IMR-90 (cell line): ENCODE results near the gene NFIA. TPM values are rescaled to one million over a fixed set of nuclear protein-coding genes. Genes with fewer than 3 reads are reported as not detected.

Experiments
- ATAC-seq: fragments of 200-7000 bp; cut with Tn5 transposase; 2 replicates; pipeline ENCODE4 v1.9.1; 2020; ENCODE audit warnings: low read depth, mild to moderate bottlenecking, moderate library complexity
- BruUV-seq: library from RNA; stranded (reverse); fragments of 400-500 nt; replicated peaks from 2 replicates; lab custom pipeline; 2021; lab: Mats Ljungman, UMichigan
- CTCF ChIA-PET: fragments of 300-600 bp; formaldehyde crosslinking; extraction: SDS; loops from one replicate; lab custom pipeline; 2021; ENCODE audit warnings: antibody characterized with exemption; lab: Yijun Ruan, JAX
- POLR2A ChIA-PET: fragments of 300-600 bp; sonication (Branson Sonifier 250); formaldehyde crosslinking; loops from one replicate; lab custom pipeline; 2022; ENCODE audit warnings: antibody characterized with exemption; ENCODE audit not compliant: unreplicated experiment; lab: Charles Lee
- DNase-seq: peaks from one replicate; pipeline ENCODE4 v3.0.0; 2013
- H2AFZ ChIP-seq: replicated peaks from 2 replicates; pipeline ENCODE3; 2013; ENCODE audit warnings: low read length, mild to moderate bottlenecking; ENCODE audit not compliant: poor library complexity
- H2AK5ac ChIP-seq: 2 replicates; pipeline ENCODE4 v1.6.1; 2013; ENCODE audit warnings: low read depth, low read length, inconsistent platforms
- H2AK9ac ChIP-seq: replicated peaks from 2 replicates; pipeline ENCODE3; 2013; ENCODE audit warnings: mild to moderate bottlenecking, low read depth, low read length, moderate library complexity; ENCODE audit not compliant: poor library complexity
- H2BK120ac ChIP-seq: 2 replicates; pipeline ENCODE4 v1.6.1; 2013; ENCODE audit warnings: low read depth, low read length, inconsistent platforms
- H2BK15ac ChIP-seq: 3 replicates; pipeline ENCODE4 v1.6.1; 2013; ENCODE audit warnings: low read depth, low read length, inconsistent platforms
- H2BK20ac ChIP-seq: 2 replicates; pipeline ENCODE4 v1.6.1; 2013; ENCODE audit warnings: low read depth, mild to moderate bottlenecking, inconsistent platforms, low read length, moderate library complexity
- H2BK5ac ChIP-seq: 2 replicates; pipeline ENCODE4 v1.6.1; 2013; ENCODE audit warnings: mild to moderate bottlenecking, low read depth, low read length, inconsistent platforms; ENCODE audit not compliant: poor library complexity, severe bottlenecking
- H3K14ac ChIP-seq: replicated peaks from 2 replicates; pipeline ENCODE4 v1.6.1; 2013; ENCODE audit warnings: low read depth, low read length, inconsistent platforms
- H3K18ac ChIP-seq: 2 replicates; pipeline ENCODE4 v1.6.1; 2013; ENCODE audit warnings: low read depth, low read length, control low read depth
- H3K23ac ChIP-seq: 2 replicates; pipeline ENCODE4 v1.6.1; 2013; ENCODE audit warnings: low read depth, low read length, inconsistent platforms
- H3K27ac ChIP-seq: 2 replicates; pipeline ENCODE4 v1.5.1; 2013; ENCODE audit warnings: mild to moderate bottlenecking, control low read depth, low read length; ENCODE audit not compliant: insufficient read depth
- H3K27me3 ChIP-seq: 2 replicates; pipeline ENCODE4 v1.6.1; 2013; ENCODE audit warnings: low read length; ENCODE audit not compliant: control insufficient read depth, insufficient read depth
- H3K36me3 ChIP-seq: 2 replicates; pipeline ENCODE4 v1.6.1; 2013; ENCODE audit warnings: low read length, mixed read lengths; ENCODE audit not compliant: control insufficient read depth, insufficient read depth
- H3K4ac ChIP-seq: 2 replicates; pipeline ENCODE4 v1.6.1; 2013; ENCODE audit warnings: low read depth, low read length, inconsistent platforms
- H3K4me1 ChIP-seq: 2 replicates; pipeline ENCODE4 v1.6.1; 2013; ENCODE audit warnings: low read length, mixed read lengths; ENCODE audit not compliant: control insufficient read depth, insufficient read depth
- H3K4me2 ChIP-seq: 2 replicates; pipeline ENCODE4 v1.6.1; 2013; ENCODE audit warnings: low read depth, mild to moderate bottlenecking, control low read depth, low read length, moderate library complexity
- H3K4me3 ChIP-seq: 2 replicates; pipeline ENCODE4 v1.5.1; 2013; ENCODE audit warnings: low read depth, mild to moderate bottlenecking, control low read depth, low read length, moderate library complexity; ENCODE audit not compliant: insufficient read depth
- H3K56ac ChIP-seq: 2 replicates; pipeline ENCODE4 v1.6.1; 2013; ENCODE audit warnings: low read length, inconsistent platforms; ENCODE audit not compliant: insufficient read depth; ENCODE audit errors: extremely low read depth
- H3K79me1 ChIP-seq, 2 experiments: 2 replicates each; pipeline ENCODE4 v1.6.1; 2013; ENCODE audit warnings: low read length in 2 of 2, inconsistent platforms in 1 of 2, low read depth in 1 of 2
- H3K9ac ChIP-seq: 2 replicates; pipeline ENCODE4 v1.6.1; 2013; ENCODE audit warnings: low read depth, low read length, control low read depth
- H3K9me1 ChIP-seq: 2 replicates; pipeline ENCODE4 v1.6.1; 2013; ENCODE audit warnings: low read length, inconsistent platforms; ENCODE audit not compliant: insufficient read depth
- H3K9me3 ChIP-seq: 2 replicates; pipeline ENCODE4 v1.6.1; 2013; ENCODE audit warnings: low read length; ENCODE audit not compliant: control insufficient read depth, insufficient read depth
- H4K20me1 ChIP-seq: 2 replicates; pipeline ENCODE4 v1.6.1; 2013; ENCODE audit warnings: low read length, inconsistent platforms; ENCODE audit not compliant: insufficient read depth
- H4K5ac ChIP-seq: 2 replicates; pipeline ENCODE4 v1.6.1; 2013; ENCODE audit warnings: mild to moderate bottlenecking, low read depth, low read length, control low read depth
- H4K8ac ChIP-seq, 2 experiments: 2 replicates each; pipeline ENCODE4 v1.6.1; 2013; ENCODE audit warnings: low read depth in 2 of 2, low read length in 2 of 2, control low read depth in 1 of 2, inconsistent platforms in 1 of 2
- H4K91ac ChIP-seq: 2 replicates; pipeline ENCODE4 v1.6.1; 2013; ENCODE audit warnings: low read depth, low read length, inconsistent platforms; ENCODE audit not compliant: insufficient read depth
- CEBPB ChIP-seq: IDR thresholded peaks from 2 replicates; pipeline ENCODE4 v1.6.1; 2012; ENCODE audit warnings: low read depth, low read length, improper control_type of control experiment
- MAFK ChIP-seq: IDR thresholded peaks from 2 replicates; pipeline ENCODE4 v1.6.1; 2012; ENCODE audit warnings: low read depth, low read length, improper control_type of control experiment
- MAZ ChIP-seq: IDR thresholded peaks from 2 replicates; pipeline ENCODE4 v1.6.1; 2012; ENCODE audit warnings: low read depth, mild to moderate bottlenecking, low read length, improper control_type of control experiment, moderate library complexity, borderline replicate concordance
- MXI1 ChIP-seq: IDR thresholded peaks from 2 replicates; pipeline ENCODE4 v1.6.1; 2012; ENCODE audit warnings: low read depth, mild to moderate bottlenecking, low read length, moderate library complexity, borderline replicate concordance
- RCOR1 ChIP-seq: IDR thresholded peaks from 2 replicates; pipeline ENCODE4 v1.6.1; 2012; ENCODE audit warnings: mild to moderate bottlenecking, low read length, improper control_type of control experiment; ENCODE audit not compliant: insufficient replicate concordance
- RFX5 ChIP-seq: IDR thresholded peaks from 2 replicates; pipeline ENCODE4 v1.8.0; 2012; ENCODE audit warnings: low read depth, mild to moderate bottlenecking, low read length, moderate library complexity
- SMC3 ChIP-seq: fragments of 150-350 bp; IDR thresholded peaks from 2 replicates; pipeline ENCODE4 v1.6.1; 2016; ENCODE audit warnings: low read depth, mild to moderate bottlenecking, antibody characterized with exemption, low read length, moderate library complexity
- WGBS, 2 experiments: methylation state at CpG; one replicate each; pipeline versions ENCODE4 v1.1.5 to v1.1.7; 2013; ENCODE audit warnings: missing lambda C conversion rate in 2 of 2; ENCODE audit not compliant: insufficient read length in 1 of 2; ENCODE audit errors: extremely low coverage in 2 of 2; 5-methylcytosine and 5-hydroxymethylcytosine counted together
- dilution Hi-C: fragments of 300-500 bp; cut with HindIII; formaldehyde crosslinking; loops from one replicate; pipeline ENCODE4 v1.14.3; 2018; ENCODE audit warnings: low sequenced_read_pairs; ENCODE audit not compliant: unreplicated experiment
- in situ Hi-C: fragments of 300-500 bp; cut with MboI; formaldehyde crosslinking; loops from 3 replicates; pipeline ENCODE4 v1.14.3; 2019; ENCODE audit warnings: low sequenced_read_pairs, inconsistent platforms, mixed read lengths
- intact Hi-C: fragments of 100-400 bp; cut with micrococcal nuclease; formaldehyde crosslinking; loops from 2 replicates; pipeline ENCODE4 v1.10.0; 2022
- polyA plus RNA-seq, 3 experiments: library from polyadenylated mRNA; depleted of rRNA; stranded (reverse); fragments of >200 nt; gene quantifications; 2 replicates each; pipeline ENCODE4 v1.2.3, GENCODE V29; 2012; ENCODE audit warnings: low replicate concordance in 1 of 3
- total RNA-seq: library from RNA; depleted of rRNA; stranded (reverse); fragments of >200 nt; gene quantifications from 2 replicates; pipeline ENCODE4 v1.2.3, GENCODE V29; 2012

Gene NFIA
- total and polyA plus RNA-seq, 2 of the 4 experiments (the other 2 are of a cell fraction): 1.6 to 2.2 TPM

DNA sequence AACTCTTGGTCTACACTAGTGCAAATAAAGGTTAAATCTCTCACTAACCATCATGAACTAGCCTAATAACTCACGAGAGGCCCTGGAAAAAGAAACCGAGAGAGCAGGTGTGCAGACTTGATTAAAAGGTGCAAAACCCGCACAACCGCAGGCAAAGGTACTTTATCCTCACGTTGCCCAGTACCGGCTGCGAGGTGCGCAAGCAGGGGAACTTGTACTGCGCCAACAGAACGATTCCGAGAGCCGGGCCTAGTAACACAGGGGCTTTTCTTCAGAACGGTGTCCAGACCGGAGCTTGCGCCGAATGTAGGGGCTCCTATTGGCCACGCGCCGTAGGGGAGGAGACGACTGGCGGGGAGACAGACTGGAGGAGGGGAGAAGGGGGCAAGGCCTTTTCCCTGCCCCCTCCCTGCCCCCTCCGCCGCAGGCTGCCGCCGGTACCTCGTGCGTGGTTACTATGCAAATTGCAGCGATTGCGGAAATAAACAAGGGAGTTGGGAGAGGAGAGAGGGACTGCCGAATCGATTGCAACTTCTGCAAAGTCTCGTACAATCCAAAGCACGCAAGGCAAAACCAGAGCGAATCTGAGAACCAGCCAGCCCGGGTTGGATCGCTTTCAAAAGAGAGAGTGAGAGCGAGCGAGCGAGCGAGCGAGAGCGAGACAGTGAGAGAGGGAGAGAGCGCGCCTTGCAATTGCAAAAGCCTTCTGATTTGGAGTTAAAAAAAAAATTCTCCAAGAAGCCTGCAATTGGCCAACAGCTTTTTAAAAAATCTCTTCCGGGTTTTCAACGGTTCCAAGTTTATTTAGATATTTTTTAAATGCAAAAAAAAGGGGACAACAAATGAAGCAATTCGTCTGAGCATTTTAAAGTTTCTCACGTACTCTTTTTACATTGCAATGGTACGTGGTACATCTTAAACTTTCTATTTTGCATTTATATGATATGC, 5.4 kb upstream of the NFIA start:
- H3K9ac ChIP-seq: peak overlapping the region; percentile 82
- H4K91ac ChIP-seq: 0 out of 2 replicates have a peak overlapping the region, but pooled peaks have one; percentile 15
- peak overlapping the region; percentile 67 to 83 for H4K8ac ChIP-seq
- H2BK15ac ChIP-seq: no peak overlapping the region
- H3K18ac ChIP-seq: peak overlapping the region; percentile 42; the same call in 1 of the 2 replicates
- no peaks in the 10 kb centered on the region for H3K9me3 ChIP-seq
- peak overlapping the region; percentile 36 for H2BK5ac ChIP-seq
- peak overlapping the region; percentile 10; the same call in 1 of the 2 replicates for H2BK120ac ChIP-seq
- in situ Hi-C loops (no loop called here), dilution Hi-C loops (no loop called here), intact Hi-C loops (loop anchor here (2.0 to 10.0 kb wide), 5 partner anchors 26 to 668 kb away; partner anchors contain the start of gene PATJ)
- CTCF ChIA-PET: interaction anchor here (0.6 to 1.2 kb wide), 3 partner anchors 171 to 1952 kb away, joined by 4 to 7 read pairs (median 4); no protein-coding TSS in a partner anchor
- 0 out of 2 replicates have a peak overlapping the region, but pooled peaks have one; percentile 37 for H3K4ac ChIP-seq
- H3K23ac ChIP-seq: peak overlapping the region; percentile 26; the same call in 1 of the 2 replicates
- no peak overlapping the region for H2AK5ac ChIP-seq
- peak overlapping the region; percentile 94 for H2AFZ ChIP-seq
- no peaks in the 10 kb centered on the region for H3K79me1 ChIP-seq
- H3K27ac ChIP-seq: peak overlapping the region; percentile 68
- no peaks in the 10 kb centered on the region for H3K4me1 ChIP-seq
- no peaks in the 10 kb centered on the region for H4K20me1 ChIP-seq
- H3K9me1 ChIP-seq: no peaks in the 10 kb centered on the region
- ATAC-seq (peak; percentile 82), DNase-seq (peak; percentile 76)
- peak overlapping the region; percentile 85 for H3K4me2 ChIP-seq
- WGBS, 2 experiments: 2% methylated on average over 9 of the region's 49 CpGs; no CpG with 5 or more reads in 1 of the 2 experiments
- H3K27me3 ChIP-seq: no peaks in the 10 kb centered on the region; the same call in 1 of the 2 replicates
- peak overlapping the region; percentile 4; the same call in 1 of the 2 replicates for H3K14ac ChIP-seq
- no TSS peak for BruUV-seq
- peak overlapping the region; percentile 82 for H3K4me3 ChIP-seq
- peak overlapping the region; percentile 50 for H4K5ac ChIP-seq
- H2AK9ac ChIP-seq: peak overlapping the region; percentile 37
- H2BK20ac ChIP-seq: no peak overlapping the region
- POLR2A ChIA-PET: no interaction called here
- H3K56ac ChIP-seq: peak overlapping the region; percentile 66; the same call in 1 of the 2 replicates
- TF ChIP-seq MAZ (peak; percentile 30; the same call in 1 of the 2 replicates), RFX5 (no peak), SMC3 (no peak), MAFK (0 out of 2 replicates have a peak, but pooled peaks have one; percentile 3), CEBPB (no peak; the same call in 1 of the 2 replicates), MXI1 (peak; percentile 60; the same call in 1 of the 2 replicates), RCOR1 (no peak)
- no peaks in the 10 kb centered on the region for H3K36me3 ChIP-seq
